ENCODE results near the gene TSPAN9.

The TSPAN9 gene

GRCh38 chr12:3040026-3040656 is 37.0 kb upstream of the TSPAN9 start:
- DNase-seq (ENCODE audit: low read depth) = no peak
- no peak overlapping the region for H3K4me3 ChIP-seq (ENCODE audit: low read depth, low read length)
- TF ChIP-seq, protein P1, sequence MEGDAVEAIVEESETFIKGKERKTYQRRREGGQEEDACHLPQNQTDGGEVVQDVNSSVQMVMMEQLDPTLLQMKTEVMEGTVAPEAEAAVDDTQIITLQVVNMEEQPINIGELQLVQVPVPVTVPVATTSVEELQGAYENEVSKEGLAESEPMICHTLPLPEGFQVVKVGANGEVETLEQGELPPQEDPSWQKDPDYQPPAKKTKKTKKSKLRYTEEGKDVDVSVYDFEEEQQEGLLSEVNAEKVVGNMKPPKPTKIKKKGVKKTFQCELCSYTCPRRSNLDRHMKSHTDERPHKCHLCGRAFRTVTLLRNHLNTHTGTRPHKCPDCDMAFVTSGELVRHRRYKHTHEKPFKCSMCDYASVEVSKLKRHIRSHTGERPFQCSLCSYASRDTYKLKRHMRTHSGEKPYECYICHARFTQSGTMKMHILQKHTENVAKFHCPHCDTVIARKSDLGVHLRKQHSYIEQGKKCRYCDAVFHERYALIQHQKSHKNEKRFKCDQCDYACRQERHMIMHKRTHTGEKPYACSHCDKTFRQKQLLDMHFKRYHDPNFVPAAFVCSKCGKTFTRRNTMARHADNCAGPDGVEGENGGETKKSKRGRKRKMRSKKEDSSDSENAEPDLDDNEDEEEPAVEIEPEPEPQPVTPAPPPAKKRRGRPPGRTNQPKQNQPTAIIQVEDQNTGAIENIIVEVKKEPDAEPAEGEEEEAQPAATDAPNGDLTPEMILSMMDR (conservative IDR thresholded peaks at IDR 0.05; ENCODE audit: low read depth, low read length) = no peak

- TF ChIP-seq, protein P1 (conservative IDR thresholded peaks at IDR 0.05; ENCODE audit: low read depth, low read length) = no peak
- H3K4me3 ChIP-seq (ENCODE audit: low read depth, low read length) = no peak overlapping the region
- no peak for DNase-seq (ENCODE audit: low read depth)
Measured at GRCh38 chr12:3040663-3041544, 36.3 kb upstream of the TSPAN9 start.

DNA sequence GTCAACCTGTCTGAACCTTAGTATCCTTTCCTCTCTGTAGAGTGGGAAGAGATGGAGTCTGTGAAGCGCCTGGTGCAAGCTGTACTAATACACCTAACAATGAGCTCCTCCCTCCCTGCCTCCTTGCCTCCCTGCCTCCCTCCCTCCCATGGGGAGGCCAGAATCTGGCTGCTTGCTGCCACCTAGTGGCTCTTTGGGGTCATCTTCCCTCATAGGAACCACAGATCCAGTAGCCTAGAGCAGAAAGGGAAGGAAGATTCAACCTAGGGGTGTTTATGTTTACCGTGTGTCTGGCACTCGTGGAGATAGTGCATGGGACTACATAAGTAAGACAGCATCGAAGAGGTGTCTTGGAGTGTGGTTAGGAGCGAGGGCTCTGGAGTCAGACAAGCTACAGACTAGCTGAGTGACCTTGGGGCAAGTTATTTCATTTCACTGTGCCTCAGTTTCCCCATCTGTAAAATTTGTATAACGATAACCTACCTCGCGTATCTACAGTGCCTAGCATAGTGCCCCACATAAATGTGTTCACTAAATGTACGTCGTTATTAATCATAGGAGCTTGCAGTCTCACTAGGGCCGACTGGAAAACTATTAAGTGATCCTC is 35.5 kb upstream of the TSPAN9 start:
- no peak overlapping the region for H3K4me3 ChIP-seq (ENCODE audit: low read depth, low read length)
- TF ChIP-seq, protein P1 (conservative IDR thresholded peaks at IDR 0.05; ENCODE audit: low read depth, low read length) = peak; percentile 84
- peak; percentile 88 for DNase-seq (ENCODE audit: low read depth)

- no peak for DNase-seq (ENCODE audit: low read depth)
- TF ChIP-seq, protein P1 (conservative IDR thresholded peaks at IDR 0.05; ENCODE audit: low read depth, low read length) = no peak
- H3K4me3 ChIP-seq (ENCODE audit: low read depth, low read length) = no peak overlapping the region
Measured at GRCh38 chr12:3042394-3042793, 34.8 kb upstream of the TSPAN9 start.

GRCh38 chr12:3042826-3043225 is 34.4 kb upstream of the TSPAN9 start:
- TF ChIP-seq, protein P1 (conservative IDR thresholded peaks at IDR 0.05; ENCODE audit: low read depth, low read length) = no peak
- no peak overlapping the region for H3K4me3 ChIP-seq (ENCODE audit: low read depth, low read length)
- DNase-seq (ENCODE audit: low read depth) = no peak

GRCh38 chr12:3043406-3043805 is 33.8 kb upstream of the TSPAN9 start:
- TF ChIP-seq, protein P1 (conservative IDR thresholded peaks at IDR 0.05; ENCODE audit: low read depth, low read length) = no peak
- H3K4me3 ChIP-seq (ENCODE audit: low read depth, low read length) = no peak overlapping the region
- no peak for DNase-seq (ENCODE audit: low read depth)
